HepG2 (cell line): ENCODE data around the gene CYB5A. TPM values are rescaled to one million over a fixed set of nuclear protein-coding genes. Genes with fewer than 3 reads are reported as not detected.

Experiments
- GTF2F1 ChIP-seq: fragments of 150-350 bp; IDR thresholded peaks from 2 replicates; pipeline ENCODE4 v1.6.1; 2014; ENCODE audit warnings: low read length
- HDAC1 ChIP-seq: sonication (generic); formaldehyde crosslinking; IDR thresholded peaks from 2 replicates; pipeline ENCODE4 v1.5.1; 2020; ENCODE audit warnings: mild to moderate bottlenecking, missing genetic modification reagents
- KMT2B ChIP-seq: IDR thresholded peaks from 2 replicates; pipeline ENCODE4 v1.6.1; 2016; ENCODE audit warnings: missing genetic modification reagents, missing compliant biosample characterization
- MZF1 ChIP-seq: sonication (generic); formaldehyde crosslinking; IDR thresholded peaks from 2 replicates; pipeline ENCODE4 v1.8.1; 2023; ENCODE audit warnings: mild to moderate bottlenecking, missing genetic modification reagents, borderline replicate concordance
- POLR2AphosphoS5 ChIP-seq: IDR thresholded peaks from 2 replicates; pipeline ENCODE4 v1.6.1; 2012; ENCODE audit warnings: low read depth, low read length
- RARA ChIP-seq: IDR thresholded peaks from 2 replicates; pipeline ENCODE4 v1.6.1; 2016; ENCODE audit warnings: missing genetic modification reagents, missing compliant biosample characterization
- SAFB2 ChIP-seq: sonication (generic); formaldehyde crosslinking; IDR thresholded peaks from 2 replicates; pipeline ENCODE4 v1.5.1; 2020; ENCODE audit warnings: missing genetic modification reagents, low read depth, mild to moderate bottlenecking, borderline replicate concordance
- ZNF121 ChIP-seq: sonication (generic); formaldehyde crosslinking; IDR thresholded peaks from 2 replicates; pipeline ENCODE4 v1.5.0; 2020; ENCODE audit warnings: mild to moderate bottlenecking, missing genetic modification reagents
- ZNF207 ChIP-seq: fragments of 450-650 bp; IDR thresholded peaks from 2 replicates; pipeline ENCODE4 v1.6.1; 2016; ENCODE audit warnings: antibody characterized with exemption, borderline replicate concordance
- ZNF335 ChIP-seq: sonication (generic); formaldehyde crosslinking; IDR thresholded peaks from 2 replicates; pipeline ENCODE4 v1.4.0; 2020; ENCODE audit warnings: missing genetic modification reagents
- ZNF34 ChIP-seq: sonication (generic); formaldehyde crosslinking; IDR thresholded peaks from 2 replicates; pipeline ENCODE4 v1.4.0; 2020; ENCODE audit warnings: mild to moderate bottlenecking, missing genetic modification reagents, borderline replicate concordance
- ZNF431 ChIP-seq: sonication (generic); formaldehyde crosslinking; IDR thresholded peaks from 2 replicates; pipeline ENCODE4 v1.9.0; 2022; ENCODE audit warnings: missing genetic modification reagents, low read depth, mild to moderate bottlenecking, borderline replicate concordance
- ZNF589 ChIP-seq: sonication (generic); formaldehyde crosslinking; conservative IDR thresholded peaks from 2 replicates; pipeline ENCODE4 v1.8.0; 2022; ENCODE audit warnings: mild to moderate bottlenecking, moderate library complexity, missing genetic modification reagents
- ZNF747 ChIP-seq: sonication (generic); formaldehyde crosslinking; IDR thresholded peaks from 2 replicates; pipeline ENCODE4 v1.8.1; 2023; ENCODE audit warnings: missing genetic modification reagents, mild to moderate bottlenecking, borderline replicate concordance
- polyA plus RNA-seq, 8 experiments: library from polyadenylated mRNA; depleted of rRNA in 3 of 8; stranded (reverse) in 7 of 8; unstranded in 1 of 8; fragments of >200 nt; fragmentation: Illumina TruSeq in 4 of 8; extraction: Trizol in 4 of 8; gene quantifications; 2 replicates each; pipeline versions ENCODE4 v1.2.1 to v1.2.3, GENCODE V29; 2011 to 2016; ENCODE audit warnings: low read depth in 4 of 8, missing spikeins in 1 of 8, mixed read lengths in 1 of 8; ENCODE audit not compliant: insufficient read depth in 1 of 8
- total RNA-seq, 5 experiments: library from RNA; depleted of rRNA; stranded (reverse); fragments of >200 nt; fragmentation: Illumina TruSeq; extraction: Trizol; gene quantifications; 2 replicates each; pipeline ENCODE4 v1.2.3, GENCODE V29; 2016; ENCODE audit warnings: low read depth in 1 of 5
- TF ChIP-seq, protein P1 (sequence below): sonication (generic); formaldehyde crosslinking; IDR thresholded peaks from 2 replicates; pipeline ENCODE4 v1.4.0; 2020; ENCODE audit warnings: missing genetic modification reagents
- TF ChIP-seq, protein P2 (sequence below): sonication (generic); formaldehyde crosslinking; IDR thresholded peaks from 2 replicates; pipeline ENCODE4 v1.5.0; 2020; ENCODE audit warnings: missing genetic modification reagents
- TF ChIP-seq, protein P3 (sequence below): sonication (generic); formaldehyde crosslinking; IDR thresholded peaks from 2 replicates; pipeline ENCODE4 v1.4.0; 2020; ENCODE audit warnings: mild to moderate bottlenecking, missing genetic modification reagents
- TF ChIP-seq, protein P4 (sequence below): sonication (generic); formaldehyde crosslinking; IDR thresholded peaks from 2 replicates; pipeline ENCODE4 v1.4.0; 2020; ENCODE audit warnings: missing genetic modification reagents
- TF ChIP-seq, protein P5 (sequence below): sonication (generic); formaldehyde crosslinking; IDR thresholded peaks from 2 replicates; pipeline ENCODE4 v1.5.0; 2020; ENCODE audit warnings: missing genetic modification reagents, mild to moderate bottlenecking, borderline replicate concordance
- TF ChIP-seq, protein P6 (sequence below): sonication (generic); formaldehyde crosslinking; IDR thresholded peaks from 2 replicates; pipeline ENCODE4 v1.5.0; 2020; ENCODE audit warnings: mild to moderate bottlenecking, missing genetic modification reagents, borderline replicate concordance

CYB5A gene
- total and polyA plus RNA-seq, 2 of the 13 experiments (the other 11 are each of a cell fraction or from before 2014, with no cell fraction given): 215 to 356 TPM

DNA sequence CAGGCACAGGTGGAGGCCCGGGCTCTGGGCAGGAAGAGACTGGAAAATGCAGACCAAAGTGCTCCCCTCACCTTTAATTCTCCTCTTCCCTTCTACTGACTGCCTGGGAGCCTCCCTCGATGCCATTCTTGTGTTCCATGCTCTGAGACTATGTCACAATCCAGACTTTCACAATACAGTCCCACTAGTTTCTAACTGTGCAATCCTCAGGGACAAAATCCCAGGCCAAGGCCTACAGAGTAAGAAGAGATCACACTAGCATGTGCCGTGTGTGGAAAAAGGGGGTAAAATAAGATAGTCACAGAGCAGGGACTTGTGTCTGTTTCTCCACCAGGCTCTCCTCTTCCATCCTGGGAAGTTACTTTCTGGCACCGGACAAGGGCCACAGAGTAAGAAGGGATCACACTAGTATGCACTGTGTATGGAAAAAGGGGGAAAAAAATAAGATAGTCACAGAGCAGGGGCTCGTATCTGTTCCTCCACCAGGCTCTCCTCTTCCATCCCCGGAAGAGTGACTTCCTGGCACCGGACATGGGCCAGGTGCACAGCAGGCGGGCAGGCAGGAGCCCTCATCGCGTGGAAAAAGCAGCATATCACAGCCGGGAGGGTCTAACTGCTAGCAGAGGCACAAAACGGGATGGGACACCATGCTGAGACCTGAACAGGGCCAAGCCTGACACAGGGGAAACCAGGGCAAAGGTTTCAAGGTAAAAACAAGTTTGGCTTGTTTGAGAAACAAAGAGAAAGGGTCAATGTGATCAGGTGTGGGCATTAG, 9.6 kb downstream of the CYB5A start (continued):
- TF ChIP-seq, protein P1, sequence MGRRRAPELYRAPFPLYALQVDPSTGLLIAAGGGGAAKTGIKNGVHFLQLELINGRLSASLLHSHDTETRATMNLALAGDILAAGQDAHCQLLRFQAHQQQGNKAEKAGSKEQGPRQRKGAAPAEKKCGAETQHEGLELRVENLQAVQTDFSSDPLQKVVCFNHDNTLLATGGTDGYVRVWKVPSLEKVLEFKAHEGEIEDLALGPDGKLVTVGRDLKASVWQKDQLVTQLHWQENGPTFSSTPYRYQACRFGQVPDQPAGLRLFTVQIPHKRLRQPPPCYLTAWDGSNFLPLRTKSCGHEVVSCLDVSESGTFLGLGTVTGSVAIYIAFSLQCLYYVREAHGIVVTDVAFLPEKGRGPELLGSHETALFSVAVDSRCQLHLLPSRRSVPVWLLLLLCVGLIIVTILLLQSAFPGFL: no peak
- TF ChIP-seq ZNF589 (CRISPR knock-in tag) (no peak), HDAC1 (CRISPR knock-in tag) (no peak; the same call in none of the 2 replicates), SAFB2 (no peak), ZNF747 (CRISPR knock-in tag) (no peak), GTF2F1 (no peak), RARA (CRISPR knock-in tag) (no peak), KMT2B (CRISPR knock-in tag) (no peak), MZF1 (CRISPR knock-in tag) (no peak), POLR2AphosphoS5 (no peak), ZNF207 (no peak), ZNF431 (CRISPR knock-in tag) (no peak), ZNF121 (no peak; the same call in 1 of the 2 replicates), ZNF335 (CRISPR knock-in tag) (no peak), ZNF34 (CRISPR knock-in tag) (no peak)
- TF ChIP-seq, protein P2, sequence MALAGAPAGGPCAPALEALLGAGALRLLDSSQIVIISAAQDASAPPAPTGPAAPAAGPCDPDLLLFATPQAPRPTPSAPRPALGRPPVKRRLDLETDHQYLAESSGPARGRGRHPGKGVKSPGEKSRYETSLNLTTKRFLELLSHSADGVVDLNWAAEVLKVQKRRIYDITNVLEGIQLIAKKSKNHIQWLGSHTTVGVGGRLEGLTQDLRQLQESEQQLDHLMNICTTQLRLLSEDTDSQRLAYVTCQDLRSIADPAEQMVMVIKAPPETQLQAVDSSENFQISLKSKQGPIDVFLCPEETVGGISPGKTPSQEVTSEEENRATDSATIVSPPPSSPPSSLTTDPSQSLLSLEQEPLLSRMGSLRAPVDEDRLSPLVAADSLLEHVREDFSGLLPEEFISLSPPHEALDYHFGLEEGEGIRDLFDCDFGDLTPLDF (CRISPR knock-in tag): no peak; the same call in 1 of the 2 replicates
- TF ChIP-seq, protein P3, sequence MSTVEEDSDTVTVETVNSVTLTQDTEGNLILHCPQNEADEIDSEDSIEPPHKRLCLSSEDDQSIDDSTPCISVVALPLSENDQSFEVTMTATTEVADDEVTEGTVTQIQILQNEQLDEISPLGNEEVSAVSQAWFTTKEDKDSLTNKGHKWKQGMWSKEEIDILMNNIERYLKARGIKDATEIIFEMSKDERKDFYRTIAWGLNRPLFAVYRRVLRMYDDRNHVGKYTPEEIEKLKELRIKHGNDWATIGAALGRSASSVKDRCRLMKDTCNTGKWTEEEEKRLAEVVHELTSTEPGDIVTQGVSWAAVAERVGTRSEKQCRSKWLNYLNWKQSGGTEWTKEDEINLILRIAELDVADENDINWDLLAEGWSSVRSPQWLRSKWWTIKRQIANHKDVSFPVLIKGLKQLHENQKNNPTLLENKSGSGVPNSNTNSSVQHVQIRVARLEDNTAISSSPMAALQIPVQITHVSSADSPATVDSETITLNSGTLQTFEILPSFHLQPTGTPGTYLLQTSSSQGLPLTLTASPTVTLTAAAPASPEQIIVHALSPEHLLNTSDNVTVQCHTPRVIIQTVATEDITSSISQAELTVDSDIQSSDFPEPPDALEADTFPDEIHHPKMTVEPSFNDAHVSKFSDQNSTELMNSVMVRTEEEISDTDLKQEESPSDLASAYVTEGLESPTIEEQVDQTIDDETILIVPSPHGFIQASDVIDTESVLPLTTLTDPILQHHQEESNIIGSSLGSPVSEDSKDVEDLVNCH (CRISPR knock-in tag): no peak
- TF ChIP-seq, protein P4, sequence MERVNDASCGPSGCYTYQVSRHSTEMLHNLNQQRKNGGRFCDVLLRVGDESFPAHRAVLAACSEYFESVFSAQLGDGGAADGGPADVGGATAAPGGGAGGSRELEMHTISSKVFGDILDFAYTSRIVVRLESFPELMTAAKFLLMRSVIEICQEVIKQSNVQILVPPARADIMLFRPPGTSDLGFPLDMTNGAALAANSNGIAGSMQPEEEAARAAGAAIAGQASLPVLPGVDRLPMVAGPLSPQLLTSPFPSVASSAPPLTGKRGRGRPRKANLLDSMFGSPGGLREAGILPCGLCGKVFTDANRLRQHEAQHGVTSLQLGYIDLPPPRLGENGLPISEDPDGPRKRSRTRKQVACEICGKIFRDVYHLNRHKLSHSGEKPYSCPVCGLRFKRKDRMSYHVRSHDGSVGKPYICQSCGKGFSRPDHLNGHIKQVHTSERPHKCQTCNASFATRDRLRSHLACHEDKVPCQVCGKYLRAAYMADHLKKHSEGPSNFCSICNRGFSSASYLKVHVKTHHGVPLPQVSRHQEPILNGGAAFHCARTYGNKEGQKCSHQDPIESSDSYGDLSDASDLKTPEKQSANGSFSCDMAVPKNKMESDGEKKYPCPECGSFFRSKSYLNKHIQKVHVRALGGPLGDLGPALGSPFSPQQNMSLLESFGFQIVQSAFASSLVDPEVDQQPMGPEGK (CRISPR knock-in tag): peak; percentile 33; the same call in 1 of the 2 replicates
- TF ChIP-seq, protein P5, sequence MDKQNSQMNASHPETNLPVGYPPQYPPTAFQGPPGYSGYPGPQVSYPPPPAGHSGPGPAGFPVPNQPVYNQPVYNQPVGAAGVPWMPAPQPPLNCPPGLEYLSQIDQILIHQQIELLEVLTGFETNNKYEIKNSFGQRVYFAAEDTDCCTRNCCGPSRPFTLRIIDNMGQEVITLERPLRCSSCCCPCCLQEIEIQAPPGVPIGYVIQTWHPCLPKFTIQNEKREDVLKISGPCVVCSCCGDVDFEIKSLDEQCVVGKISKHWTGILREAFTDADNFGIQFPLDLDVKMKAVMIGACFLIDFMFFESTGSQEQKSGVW (CRISPR knock-in tag): no peak
- TF ChIP-seq, protein P6, sequence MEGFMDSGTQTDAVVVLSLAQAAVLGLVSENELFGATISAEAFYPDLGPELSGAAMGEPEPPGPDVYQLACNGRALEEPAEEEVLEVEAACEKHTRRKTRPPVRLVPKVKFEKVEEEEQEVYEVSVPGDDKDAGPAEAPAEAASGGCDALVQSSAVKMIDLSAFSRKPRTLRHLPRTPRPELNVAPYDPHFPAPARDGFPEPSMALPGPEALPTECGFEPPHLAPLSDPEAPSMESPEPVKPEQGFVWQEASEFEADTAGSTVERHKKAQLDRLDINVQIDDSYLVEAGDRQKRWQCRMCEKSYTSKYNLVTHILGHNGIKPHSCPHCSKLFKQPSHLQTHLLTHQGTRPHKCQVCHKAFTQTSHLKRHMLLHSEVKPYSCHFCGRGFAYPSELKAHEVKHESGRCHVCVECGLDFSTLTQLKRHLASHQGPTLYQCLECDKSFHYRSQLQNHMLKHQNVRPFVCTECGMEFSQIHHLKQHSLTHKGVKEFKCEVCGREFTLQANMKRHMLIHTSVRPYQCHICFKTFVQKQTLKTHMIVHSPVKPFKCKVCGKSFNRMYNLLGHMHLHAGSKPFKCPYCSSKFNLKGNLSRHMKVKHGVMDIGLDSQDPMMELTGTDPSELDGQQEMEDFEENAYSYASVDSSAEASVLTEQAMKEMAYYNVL: no peak
